NCI-H2081 treated with DMSO at 0.1 percent for 48 hours (cell line): ENCODE measurements around the gene ZFP82.

Experiments
- DNase-seq: peaks from one replicate; lab custom pipeline; 2025; lab: John Stamatoyannopoulos, UW

ZFP82 gene

DNA sequence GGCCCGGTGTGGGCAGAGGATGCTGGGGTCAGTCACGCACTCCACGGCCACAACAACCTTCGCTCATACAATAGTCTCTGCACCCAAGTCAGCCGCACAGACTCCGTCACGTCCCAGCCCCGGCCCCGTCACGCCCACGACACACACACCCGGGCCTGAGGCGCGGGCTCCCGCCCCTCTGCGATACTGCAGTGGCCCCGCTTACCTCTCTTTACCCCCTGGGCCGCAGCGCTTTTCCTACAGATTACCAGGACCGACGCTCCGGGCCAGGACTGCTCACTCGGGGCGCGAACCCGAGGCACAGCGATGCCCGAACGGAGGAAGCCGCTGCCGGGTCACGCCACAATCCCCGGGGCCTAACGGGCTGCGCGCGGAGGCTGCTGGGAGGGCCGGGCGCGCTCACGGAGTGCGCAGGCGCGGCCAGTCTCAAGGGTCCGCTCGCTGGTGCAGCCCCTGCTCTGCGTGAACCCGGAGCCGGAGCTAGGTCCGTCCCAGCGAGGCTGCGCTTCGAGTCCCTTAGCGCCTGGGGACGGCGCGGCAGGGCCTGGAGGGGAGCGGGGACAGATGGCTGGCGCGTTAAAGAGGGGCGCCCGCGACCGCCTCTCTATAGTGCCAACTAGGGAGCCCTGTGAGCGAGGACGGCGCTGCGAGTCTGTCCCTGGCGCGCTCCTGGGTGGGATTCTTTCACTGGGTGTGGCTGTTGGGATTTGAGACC, at the start of gene ZFP82:
ZFP82 (minus strand) TSS at position 358 of the 715 bp plus-strand sequence. CDS start 8,855 bp downstream, outside the sequence.
- no peak for DNase-seq

DNA sequence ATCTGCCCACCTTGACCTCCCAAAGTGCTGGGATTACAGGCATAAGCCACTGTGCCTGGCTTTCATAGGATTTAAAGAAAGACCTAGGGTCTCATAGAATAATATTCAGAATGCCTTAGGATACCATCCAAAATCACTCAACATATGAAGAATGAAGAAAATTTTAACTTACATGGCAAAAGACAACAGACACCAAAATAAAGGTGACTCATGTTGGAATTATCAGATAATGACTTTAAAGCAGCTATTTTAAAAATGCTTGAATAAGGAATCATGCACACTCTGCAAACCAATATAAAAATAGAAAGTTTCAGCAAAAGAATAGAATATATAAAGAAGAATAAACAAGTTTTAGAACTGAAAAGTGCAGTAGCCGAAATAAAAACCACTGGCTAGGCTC, 41.6 kb upstream of the ZFP82 start:
- DNase-seq, result no peak

DNA sequence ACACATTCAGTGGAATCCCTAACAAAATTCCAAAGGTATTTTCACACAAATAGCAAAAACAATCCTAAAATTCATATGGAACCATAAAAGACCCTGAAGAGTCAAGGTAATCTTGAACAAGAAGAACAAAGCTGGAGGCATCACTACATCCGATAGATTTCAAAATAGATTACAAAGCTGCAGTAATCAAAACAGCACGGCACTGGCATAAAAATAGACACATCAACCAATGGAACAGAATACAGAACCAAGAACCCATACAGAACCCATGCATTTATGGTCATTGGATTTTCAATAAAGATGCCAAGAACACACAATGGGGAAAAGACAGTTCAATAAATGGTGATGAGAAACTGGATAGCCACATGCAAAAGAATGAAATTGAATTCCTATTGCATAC, 38.4 kb upstream of the ZFP82 start:
- DNase-seq, result no peak

DNA sequence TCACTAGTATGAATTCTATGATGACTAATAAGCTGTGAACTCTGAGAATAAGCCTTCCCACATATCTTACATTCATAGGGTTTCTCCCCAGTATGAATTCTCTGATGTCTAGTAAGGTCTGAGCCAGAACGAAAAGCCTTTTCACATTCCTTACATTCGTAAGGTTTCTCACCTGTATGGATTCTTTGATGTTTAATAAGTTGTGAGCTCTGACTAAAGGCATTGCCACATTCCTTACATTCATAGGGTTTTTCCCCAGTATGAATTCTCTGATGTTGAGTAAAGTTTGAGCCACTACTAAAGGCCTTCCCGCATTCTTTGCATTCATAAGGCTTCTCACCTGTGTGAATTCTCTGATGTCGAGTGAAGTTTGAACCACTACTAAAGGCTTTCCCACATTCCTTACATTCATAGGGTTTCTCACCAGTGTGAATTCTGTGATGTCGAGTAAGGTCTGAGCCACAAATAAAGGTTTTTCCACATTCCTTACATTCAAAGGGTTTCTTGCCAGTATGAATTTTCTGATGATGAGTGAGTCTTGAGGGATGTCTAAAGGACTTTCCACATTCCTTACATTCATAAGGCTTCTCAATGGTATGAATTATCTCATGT, 30.7 kb upstream of the ZFP82 start:
- DNase-seq, result no peak

DNA sequence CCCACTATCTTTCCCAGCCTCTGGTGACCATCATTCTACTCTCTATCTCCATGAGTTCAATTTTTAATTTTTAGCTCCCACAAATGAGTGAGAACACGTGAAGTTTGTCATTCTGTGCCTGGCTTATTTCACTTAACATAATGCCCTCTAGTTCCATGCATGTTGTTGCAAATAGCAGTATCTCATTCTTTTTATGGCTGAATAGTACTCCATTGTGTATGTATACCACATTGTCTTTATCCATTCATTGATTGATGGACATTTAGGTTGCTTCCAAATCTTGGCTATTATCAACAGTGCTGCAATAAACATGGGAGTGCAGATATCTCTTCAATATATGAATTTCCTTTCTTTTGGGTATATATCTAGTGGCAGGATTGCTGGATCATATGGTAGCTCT, 22.9 kb upstream of the ZFP82 start:
- no peak for DNase-seq

DNA sequence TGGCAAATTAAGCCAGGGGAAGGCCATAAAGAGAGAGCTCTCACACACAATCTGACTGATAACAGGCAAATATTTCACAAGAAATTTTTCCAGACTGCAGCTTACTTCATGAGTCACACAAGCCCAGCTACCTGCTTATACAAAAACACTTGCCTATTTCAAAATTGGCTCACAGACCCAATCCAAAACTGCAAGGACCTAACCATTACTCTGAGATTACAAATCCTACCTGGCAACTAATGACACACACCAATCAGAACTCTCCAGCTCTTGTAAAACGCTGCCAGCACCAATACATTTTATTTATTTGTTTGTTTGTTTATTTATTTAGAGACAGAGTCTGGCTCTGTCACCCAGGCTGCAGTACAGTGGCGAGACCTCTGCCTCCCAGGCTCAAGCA, 18.1 kb upstream of the ZFP82 start:
- no peak for DNase-seq

DNA sequence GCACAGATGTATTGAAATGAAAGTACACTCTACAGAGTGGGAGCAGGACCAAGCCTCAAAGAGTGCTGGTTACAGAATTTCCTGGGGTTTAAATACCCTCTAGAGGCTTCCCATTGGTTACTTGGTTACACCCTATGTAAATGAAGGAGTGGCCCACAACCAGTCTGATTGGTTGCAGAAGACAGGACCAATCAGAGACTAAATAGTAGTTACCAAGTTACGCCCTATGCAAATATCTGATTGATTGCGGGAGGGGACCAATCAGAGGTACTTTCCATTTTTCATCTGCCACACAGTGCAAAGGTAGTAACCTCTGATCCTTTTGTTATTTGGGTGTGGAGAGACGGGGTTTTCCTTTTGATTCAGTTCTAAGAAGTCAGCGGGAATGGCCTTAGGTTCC, 5.5 kb upstream of the ZFP82 start:
- no peak for DNase-seq

DNA sequence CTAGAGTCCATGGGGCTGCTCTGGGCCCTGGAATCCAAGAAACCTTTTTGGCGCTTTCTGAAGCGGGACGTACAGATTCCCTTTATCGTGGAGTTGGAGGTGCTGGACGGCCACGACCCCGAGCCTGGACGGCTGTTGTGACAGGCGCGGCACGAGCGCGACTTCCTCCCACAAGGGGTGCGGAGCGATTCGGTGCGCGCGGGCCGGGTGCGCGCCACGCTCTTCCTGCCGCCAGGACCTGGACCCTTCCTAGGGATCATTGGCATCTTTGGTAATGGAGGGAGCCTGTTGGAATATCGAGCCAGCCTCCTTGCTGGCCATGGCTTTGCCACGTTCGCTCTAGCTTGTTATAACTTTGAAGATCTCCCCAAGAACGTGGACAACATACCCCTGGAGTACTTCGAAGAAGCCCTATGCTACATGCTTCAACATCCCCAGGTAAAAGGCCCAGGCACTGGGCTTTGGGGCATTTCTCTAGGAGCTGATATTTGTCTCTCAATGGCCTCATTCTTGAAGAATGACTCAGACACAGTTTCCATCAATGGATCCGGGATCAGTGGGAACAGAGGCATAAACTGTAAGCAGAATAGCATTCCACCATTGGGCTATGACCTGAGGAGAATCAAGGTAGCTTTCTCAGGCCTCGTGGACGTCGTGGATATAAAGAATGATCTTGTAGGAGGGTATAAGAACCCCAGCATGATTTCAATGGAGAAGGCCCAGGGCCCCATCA, 3.5 kb upstream of the ZFP82 start:
- DNase-seq, result no peak

DNA sequence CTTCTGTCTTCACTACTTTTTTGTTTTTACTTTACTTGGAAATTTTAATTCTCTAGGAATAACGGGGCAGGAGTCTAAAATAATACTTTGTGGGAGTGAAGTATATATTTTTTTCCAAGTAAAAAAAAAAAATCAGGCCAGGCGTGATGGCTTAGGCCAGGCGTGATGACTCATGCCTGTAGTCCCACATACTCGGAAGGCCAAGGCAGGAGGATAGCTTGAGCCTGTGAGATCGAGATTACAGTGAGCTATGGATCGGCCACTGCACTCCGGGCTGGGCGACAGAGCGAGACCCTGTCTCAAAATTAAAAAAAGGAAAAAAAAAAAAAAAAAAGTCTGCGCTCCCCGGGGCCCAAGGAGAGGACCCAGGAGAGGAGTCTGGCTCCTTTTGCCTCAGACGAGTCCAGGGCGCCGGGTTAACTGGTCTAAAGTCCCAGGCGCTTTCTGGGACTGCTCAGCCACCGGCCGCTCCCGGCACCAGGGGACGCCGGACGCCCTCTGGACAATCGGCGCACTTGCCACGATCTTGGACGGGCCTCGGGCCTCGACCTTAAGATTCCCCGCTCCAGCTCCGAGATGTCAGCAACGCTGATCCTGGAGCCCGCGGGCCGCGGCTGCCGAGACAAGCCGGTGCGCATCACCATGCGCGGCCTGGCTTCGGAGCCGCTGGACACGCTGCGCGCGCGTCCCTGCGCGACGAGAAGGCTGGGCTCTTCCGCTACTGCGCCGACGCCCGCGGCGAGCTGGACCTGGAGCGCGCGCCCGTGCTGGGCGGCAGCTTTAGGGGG, 2.7 kb upstream of the ZFP82 start:
- no peak for DNase-seq

DNA sequence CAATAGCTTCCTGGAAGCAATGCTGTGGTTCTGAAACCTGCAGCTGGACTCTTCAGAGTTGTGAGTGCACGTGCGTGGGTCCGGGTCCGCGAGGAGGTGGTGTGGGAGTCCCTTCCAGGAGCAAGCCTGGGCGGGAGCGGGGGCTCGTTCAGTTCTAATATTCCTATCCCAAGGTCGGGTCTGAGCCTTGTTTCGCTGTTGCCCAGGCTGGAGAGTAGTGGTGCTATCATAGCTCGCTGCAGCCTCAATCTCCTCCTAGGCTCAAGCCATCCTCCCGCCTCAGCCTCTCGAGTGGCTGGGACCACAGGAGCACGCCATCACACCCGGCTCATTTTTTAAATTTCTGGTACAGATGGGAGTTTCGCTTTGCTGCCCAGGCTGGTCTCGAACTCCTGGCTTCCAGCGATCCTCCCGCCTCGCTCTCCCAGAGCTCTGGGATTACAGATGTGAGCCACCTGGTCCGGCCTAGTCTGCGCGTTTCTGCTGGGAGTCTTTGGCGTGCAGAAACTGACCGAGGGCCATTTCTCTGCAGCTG, 625 bp downstream of the ZFP82 start:
- DNase-seq, result no peak

DNA sequence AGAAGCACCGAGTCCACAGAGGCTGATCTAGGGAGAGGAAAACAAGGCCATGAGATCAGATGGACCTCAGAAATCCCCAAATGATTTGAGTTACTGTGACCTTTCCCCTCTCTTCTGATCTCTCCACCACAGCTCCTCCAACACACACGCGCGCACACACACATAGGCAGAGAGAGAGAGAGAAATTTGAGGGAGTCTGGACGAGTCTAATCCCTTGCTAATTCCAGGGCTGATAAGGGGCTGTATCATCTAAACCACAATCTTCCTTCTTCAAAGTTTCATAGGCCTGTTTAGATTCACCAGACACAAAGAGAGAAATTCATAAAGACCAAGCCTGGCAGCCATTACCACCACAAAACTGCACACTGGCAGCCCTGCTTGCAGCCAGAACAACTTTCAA, 8.6 kb downstream of the ZFP82 start:
- DNase-seq, result no peak

DNA sequence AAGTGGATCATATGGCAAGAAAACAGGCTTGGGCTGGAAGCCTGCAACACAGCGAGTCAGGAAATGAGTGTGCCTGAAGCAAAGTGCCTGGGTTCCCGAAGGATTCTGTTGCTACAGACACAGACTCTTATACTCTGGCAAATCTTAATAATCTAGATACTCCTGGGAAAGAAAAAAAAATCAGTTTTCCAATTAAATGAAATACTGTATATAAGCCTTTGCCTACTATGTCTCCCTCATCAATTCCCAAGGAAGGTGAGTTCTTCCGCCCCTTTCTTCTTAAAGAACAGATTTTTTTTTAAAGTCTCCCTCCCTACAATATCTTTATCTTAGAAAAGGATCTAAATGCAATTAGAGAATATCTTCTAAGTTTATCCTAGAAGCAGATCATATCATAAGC, 10.3 kb downstream of the ZFP82 start:
- DNase-seq, result no peak

DNA sequence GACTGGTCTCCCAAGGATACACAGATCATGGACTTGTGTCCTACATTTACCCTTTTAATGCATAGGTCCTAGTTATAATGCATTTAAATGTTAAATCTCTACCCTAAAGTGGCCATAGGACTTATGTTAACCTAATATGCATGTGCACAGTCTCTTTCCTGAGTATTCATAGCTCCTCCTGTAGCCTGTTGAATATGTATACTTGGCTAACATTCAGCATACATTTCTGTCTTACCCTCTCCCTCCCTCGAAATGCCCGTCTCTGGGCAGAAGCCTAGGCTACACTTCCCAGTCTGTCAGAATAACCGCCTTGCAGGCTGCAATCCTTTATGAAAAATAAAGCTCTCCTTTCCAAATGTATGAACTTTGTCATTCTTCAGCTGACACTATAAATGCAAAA, 13.9 kb downstream of the ZFP82 start:
- DNase-seq, result no peak

DNA sequence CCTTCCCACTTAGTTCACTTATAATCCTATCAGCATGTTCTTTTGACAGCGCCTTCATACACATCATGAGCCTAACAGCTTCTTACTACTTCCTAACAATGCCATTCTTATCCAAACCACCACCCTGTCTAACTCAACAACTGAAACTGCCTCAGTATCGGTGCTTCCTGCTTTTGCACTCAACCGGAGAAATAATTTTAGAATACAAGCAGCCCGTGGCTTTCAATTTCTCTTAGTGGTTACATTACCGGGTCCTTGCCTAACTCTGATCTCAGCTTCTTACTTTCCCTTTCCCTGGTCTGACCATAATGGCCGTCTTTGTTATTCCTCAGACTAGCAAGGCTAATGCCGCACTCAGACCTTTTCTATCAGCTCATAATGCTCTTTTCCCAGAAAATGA, 17.0 kb downstream of the ZFP82 start:
- DNase-seq, result no peak

DNA sequence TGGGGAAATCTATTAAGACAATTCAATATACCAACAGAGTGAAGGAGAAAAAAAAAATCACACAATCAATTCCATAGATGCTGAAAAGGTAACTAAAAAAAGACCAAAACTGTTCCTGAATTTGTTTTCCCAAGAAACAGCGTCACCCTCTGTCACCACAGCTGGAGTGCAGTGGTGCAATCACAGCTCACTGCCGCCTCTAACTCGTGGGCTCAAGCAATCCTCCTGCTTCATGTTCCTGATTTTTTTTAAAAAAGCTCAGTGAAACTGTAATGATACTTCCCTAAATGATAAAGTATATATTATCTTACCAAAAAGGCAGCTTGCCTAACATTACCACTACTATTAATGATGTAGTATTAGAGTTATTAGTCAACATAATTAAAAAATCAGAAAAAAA, 19.9 kb downstream of the ZFP82 start:
- DNase-seq, result no peak

DNA sequence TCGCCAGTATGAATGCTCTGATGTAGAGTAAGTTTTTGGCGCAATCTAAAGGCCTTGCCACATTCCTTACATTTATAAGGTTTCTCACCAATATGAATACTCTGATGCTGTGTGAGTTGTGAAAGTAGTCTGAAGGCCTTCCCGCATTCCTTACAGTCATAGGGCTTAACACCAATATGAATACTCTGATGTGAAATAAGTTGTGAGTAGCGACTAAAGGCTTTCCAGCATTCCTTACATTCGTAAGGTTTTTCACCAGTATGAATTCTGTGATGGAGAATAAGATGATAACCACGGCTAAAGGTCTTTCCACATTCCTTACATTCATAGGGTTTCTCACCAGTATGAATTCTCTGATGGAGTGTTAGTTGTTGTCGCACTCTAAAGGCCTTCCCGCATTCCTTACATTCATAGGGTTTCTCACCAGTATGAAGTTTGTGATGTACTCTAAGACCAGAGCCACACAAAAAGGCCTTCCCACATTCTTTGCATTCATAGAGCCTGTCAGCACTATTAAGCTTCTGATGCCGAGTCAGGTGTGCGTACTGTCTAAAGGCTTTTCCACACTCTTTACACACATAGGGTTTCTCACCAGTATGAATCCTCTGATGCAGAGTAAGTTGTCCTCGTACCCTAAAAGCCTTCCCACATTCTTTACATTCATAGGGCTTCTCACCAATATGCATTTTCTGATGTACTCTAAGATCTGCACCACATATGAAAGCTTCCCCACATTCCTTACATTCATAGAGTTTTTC, 25.3 kb downstream of the ZFP82 start:
- DNase-seq, result no peak

DNA sequence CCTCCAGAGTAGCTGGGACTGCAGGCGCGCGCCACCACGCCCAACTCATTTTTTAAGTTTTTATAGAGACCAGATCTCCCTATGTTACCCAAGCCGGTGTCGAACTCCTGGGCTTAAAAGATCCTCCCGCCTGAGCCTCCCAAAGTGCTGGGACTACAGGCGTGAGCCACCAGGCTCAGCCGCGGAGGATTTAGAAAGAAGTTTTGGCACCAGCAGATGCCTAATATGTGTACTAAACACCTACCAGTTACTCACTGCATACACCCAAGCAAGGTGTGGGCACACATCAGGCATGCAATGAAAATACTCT, 39.0 kb downstream of the ZFP82 start:
- no peak for DNase-seq

DNA sequence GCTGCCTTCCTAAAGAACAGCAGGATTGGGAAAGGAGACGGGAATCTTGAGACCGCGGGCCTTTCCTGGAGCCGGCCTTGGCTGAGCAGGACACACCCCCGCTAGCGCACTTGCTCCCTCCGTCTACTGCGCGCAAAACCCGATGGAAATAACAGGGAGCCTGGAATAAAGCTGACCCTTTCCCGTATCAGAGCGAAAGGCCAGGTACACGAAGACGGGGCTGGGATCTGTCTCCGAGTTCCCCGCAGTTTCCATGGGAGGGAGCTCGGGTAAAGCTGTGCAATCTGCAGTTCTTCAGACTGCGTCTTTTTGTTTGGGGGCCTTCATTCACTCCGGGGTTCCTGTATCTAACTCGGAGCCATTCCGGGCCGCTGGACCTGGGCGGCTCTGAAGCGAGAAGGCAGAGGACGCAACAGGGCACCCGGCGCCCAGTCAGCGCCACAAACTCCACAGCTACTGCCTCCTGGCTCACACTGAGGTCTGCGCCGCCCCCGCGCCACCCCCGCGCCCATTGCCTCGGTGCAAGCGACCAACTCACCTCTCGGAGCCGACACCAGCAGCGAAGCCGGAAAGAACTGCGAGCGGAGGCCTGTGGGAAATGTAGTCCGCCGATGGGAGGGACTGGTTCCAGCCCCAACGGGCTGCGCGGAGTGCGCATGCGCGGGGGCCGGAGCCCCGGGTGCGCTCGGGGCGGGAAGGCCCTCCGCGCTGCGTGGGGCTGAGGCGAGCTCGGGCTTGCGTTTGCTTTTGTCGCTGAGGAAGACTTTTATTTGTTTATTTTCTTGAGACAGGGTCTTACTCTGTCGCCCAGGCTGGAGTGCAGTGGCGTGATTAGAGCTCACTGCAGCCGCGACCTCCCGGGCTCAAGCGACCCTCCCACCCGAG, 39.6 kb downstream of the ZFP82 start, which contains the start of gene ZFP14:
ZFP14 (minus strand) TSS at position 577 of the 885 bp plus-strand sequence. CDS start 11,309 bp downstream, outside the sequence.
- peak; percentile 57 for DNase-seq

DNA sequence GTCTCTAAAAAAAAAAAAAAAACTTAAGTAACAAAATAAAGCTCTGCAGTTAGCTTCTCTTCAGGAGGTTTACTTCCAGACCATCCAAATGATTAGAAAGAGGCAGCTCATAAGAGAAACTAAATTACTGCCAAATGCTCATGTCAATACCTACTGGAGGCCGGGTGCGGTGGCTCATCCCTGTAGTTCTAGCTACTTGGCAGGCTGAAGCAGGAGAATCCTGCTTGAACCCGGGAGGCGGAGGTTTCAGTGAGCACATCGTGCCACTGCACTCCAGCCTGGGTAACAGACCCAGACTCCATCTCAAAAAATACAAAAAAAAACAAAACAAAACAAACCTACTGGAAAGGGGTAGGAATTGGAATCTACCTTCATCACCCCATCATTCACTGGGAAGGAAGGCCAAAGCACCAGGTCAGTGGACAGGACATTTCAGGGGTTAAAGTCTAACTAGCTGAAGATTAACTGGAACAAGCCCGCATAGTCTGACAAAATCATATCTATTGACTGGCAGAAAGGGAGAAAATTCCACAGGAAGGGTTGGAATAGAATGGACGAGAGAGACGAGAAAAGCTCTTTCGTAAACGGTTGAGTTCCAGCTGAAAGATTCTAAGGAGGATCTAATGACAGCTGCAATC, 40.8 kb downstream of the ZFP82 start:
- no peak for DNase-seq

DNA sequence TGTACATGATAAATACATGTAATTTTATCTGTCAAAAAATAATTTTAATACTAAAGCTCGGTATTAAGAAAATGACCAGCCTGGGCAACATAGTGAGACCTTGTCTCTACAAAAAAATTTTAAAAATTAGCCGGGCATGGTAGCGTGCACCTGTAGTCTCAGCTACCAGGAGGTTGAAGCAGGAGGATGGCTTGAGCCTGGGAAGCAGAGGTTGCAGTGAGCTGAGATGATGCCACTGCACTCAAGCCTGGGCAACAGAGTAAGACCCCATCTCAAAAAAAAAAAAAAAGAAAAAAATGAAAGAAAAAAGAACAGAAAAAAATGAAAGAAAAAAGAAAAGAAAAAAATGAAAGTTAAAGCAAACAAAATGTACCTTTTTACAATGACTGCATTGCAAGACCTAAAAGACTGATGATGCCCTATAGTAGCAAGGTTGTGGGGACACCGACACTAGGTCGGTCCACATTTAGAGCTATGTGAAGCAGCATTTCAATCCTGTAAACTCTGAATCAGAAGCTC, 44.7 kb downstream of the ZFP82 start:
- no peak for DNase-seq
